HepG2 (cell line): ENCODE data around the gene ACP7.

ENCODE experiments used
- ATF1 ChIP-seq: IDR thresholded peaks from 2 replicates; pipeline ENCODE4 v1.6.1; 2016; ENCODE audit warnings: mild to moderate bottlenecking, control low read depth
- HNRNPUL1 ChIP-seq: fragments of 200-400 bp; formaldehyde crosslinking; IDR thresholded peaks from 2 replicates; pipeline ENCODE4 v1.6.1; 2017; ENCODE audit warnings: low read depth, mild to moderate bottlenecking, low read length, moderate library complexity
- YY1 ChIP-seq: IDR thresholded peaks from 2 replicates; pipeline ENCODE4 v1.6.1; 2011; ENCODE audit warnings: low read length, low read depth, moderate library complexity, mild to moderate bottlenecking; ENCODE audit not compliant: insufficient read depth, insufficient replicate concordance
- TF ChIP-seq, protein P1 (sequence below): sonication (generic); formaldehyde crosslinking; IDR thresholded peaks from 2 replicates; pipeline ENCODE4 v1.5.0; 2020; ENCODE audit warnings: mild to moderate bottlenecking, missing genetic modification reagents, moderate library complexity
- TF ChIP-seq, protein P2 (sequence below): sonication (generic); formaldehyde crosslinking; IDR thresholded peaks from 2 replicates; pipeline ENCODE4 v1.5.0; 2020; ENCODE audit warnings: missing genetic modification reagents
- TF ChIP-seq, protein P3 (sequence below): sonication (generic); formaldehyde crosslinking; IDR thresholded peaks from 2 replicates; pipeline ENCODE4 v1.4.0; 2020; ENCODE audit warnings: mild to moderate bottlenecking, missing genetic modification reagents, borderline replicate concordance
- TF ChIP-seq, protein P4 (sequence below): sonication (generic); formaldehyde crosslinking; IDR thresholded peaks from 2 replicates; pipeline ENCODE4 v1.5.1; 2020; ENCODE audit warnings: mild to moderate bottlenecking, moderate library complexity, missing genetic modification reagents

DNA sequence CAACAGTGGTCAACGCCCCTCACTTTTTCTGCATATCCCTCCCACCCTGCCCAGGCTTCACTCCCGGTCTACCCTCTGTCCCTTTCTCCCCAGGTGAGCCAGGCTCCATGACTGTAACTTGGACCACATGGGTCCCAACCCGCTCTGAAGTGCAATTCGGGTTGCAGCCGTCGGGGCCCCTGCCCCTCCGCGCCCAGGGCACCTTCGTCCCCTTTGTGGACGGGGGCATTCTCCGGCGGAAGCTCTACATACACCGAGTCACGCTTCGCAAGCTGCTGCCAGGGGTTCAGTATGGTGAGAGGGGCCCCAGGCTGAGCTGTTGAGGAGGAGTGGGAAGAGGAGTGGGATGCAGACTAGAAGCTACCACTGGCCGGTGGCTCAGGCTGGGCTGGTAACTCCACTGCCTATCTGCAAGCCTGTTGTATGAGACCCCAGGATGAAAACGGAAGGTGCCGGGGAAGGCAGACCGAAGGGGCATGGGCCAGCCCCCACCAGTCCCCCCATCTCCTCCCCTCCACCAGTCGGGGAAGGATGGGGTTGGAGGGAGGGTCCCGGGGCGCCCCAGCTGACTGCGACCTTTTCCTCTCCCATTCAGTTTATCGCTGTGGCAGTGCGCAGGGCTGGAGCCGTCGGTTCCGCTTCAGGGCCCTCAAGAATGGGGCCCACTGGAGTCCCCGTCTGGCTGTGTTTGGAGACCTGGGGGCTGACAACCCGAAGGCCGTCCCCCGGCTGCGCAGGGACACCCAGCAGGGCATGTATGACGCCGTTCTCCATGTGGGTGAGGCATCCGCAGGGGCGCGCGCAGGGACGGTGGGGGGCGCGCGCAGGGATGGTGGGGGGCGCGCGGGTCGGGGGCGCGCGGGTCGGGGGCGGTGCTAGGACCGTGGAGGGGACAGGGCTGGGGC lies 14.4 kb downstream of the ACP7 start:
- TF ChIP-seq, protein P1, sequence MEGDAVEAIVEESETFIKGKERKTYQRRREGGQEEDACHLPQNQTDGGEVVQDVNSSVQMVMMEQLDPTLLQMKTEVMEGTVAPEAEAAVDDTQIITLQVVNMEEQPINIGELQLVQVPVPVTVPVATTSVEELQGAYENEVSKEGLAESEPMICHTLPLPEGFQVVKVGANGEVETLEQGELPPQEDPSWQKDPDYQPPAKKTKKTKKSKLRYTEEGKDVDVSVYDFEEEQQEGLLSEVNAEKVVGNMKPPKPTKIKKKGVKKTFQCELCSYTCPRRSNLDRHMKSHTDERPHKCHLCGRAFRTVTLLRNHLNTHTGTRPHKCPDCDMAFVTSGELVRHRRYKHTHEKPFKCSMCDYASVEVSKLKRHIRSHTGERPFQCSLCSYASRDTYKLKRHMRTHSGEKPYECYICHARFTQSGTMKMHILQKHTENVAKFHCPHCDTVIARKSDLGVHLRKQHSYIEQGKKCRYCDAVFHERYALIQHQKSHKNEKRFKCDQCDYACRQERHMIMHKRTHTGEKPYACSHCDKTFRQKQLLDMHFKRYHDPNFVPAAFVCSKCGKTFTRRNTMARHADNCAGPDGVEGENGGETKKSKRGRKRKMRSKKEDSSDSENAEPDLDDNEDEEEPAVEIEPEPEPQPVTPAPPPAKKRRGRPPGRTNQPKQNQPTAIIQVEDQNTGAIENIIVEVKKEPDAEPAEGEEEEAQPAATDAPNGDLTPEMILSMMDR (CRISPR knock-in tag): no peak
- TF ChIP-seq, protein P2, sequence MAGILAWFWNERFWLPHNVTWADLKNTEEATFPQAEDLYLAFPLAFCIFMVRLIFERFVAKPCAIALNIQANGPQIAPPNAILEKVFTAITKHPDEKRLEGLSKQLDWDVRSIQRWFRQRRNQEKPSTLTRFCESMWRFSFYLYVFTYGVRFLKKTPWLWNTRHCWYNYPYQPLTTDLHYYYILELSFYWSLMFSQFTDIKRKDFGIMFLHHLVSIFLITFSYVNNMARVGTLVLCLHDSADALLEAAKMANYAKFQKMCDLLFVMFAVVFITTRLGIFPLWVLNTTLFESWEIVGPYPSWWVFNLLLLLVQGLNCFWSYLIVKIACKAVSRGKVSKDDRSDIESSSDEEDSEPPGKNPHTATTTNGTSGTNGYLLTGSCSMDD: no peak
- TF ChIP-seq, protein P3, sequence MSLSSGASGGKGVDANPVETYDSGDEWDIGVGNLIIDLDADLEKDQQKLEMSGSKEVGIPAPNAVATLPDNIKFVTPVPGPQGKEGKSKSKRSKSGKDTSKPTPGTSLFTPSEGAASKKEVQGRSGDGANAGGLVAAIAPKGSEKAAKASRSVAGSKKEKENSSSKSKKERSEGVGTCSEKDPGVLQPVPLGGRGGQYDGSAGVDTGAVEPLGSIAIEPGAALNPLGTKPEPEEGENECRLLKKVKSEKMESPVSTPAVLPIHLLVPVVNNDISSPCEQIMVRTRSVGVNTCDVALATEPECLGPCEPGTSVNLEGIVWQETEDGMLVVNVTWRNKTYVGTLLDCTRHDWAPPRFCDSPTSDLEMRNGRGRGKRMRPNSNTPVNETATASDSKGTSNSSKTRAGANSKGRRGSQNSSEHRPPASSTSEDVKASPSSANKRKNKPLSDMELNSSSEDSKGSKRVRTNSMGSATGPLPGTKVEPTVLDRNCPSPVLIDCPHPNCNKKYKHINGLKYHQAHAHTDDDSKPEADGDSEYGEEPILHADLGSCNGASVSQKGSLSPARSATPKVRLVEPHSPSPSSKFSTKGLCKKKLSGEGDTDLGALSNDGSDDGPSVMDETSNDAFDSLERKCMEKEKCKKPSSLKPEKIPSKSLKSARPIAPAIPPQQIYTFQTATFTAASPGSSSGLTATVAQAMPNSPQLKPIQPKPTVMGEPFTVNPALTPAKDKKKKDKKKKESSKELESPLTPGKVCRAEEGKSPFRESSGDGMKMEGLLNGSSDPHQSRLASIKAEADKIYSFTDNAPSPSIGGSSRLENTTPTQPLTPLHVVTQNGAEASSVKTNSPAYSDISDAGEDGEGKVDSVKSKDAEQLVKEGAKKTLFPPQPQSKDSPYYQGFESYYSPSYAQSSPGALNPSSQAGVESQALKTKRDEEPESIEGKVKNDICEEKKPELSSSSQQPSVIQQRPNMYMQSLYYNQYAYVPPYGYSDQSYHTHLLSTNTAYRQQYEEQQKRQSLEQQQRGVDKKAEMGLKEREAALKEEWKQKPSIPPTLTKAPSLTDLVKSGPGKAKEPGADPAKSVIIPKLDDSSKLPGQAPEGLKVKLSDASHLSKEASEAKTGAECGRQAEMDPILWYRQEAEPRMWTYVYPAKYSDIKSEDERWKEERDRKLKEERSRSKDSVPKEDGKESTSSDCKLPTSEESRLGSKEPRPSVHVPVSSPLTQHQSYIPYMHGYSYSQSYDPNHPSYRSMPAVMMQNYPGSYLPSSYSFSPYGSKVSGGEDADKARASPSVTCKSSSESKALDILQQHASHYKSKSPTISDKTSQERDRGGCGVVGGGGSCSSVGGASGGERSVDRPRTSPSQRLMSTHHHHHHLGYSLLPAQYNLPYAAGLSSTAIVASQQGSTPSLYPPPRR (CRISPR knock-in tag): no peak
- TF ChIP-seq ATF1 (CRISPR knock-in tag): no peak
- TF ChIP-seq, protein P4, sequence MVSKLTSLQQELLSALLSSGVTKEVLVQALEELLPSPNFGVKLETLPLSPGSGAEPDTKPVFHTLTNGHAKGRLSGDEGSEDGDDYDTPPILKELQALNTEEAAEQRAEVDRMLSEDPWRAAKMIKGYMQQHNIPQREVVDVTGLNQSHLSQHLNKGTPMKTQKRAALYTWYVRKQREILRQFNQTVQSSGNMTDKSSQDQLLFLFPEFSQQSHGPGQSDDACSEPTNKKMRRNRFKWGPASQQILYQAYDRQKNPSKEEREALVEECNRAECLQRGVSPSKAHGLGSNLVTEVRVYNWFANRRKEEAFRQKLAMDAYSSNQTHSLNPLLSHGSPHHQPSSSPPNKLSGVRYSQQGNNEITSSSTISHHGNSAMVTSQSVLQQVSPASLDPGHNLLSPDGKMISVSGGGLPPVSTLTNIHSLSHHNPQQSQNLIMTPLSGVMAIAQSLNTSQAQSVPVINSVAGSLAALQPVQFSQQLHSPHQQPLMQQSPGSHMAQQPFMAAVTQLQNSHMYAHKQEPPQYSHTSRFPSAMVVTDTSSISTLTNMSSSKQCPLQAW: no peak
- no peak for TF ChIP-seq HNRNPUL1
- no peak for TF ChIP-seq YY1
